Stimulated activated CD8-positive, alpha-beta memory T cell treated with anti-CD3 and anti-CD28 coated beads, Interleukin-12 subunit alpha, Interleukin-12 subunit beta, amount 100 ng/mL, for 4 hours (primary cell): ENCODE measurements around the gene SPEM2.
A peak's percentile ranks its signal among the peaks of the same experiment; 100 is the strongest.

ENCODE experiments used
- DNase-seq: peaks from one replicate; pipeline ENCODE4 v3.0.0-alpha.2; 2020; ENCODE audit warnings: low read depth

Gene SPEM2

GRCh38 chr17:7421186-7421585 lies 4.2 kb upstream of the SPEM2 start:
- DNase-seq, result no peak

GRCh38 chr17:7423679-7424078 lies 1.7 kb upstream of the SPEM2 start:
- no peak for DNase-seq

- DNase-seq, result no peak
Measured at GRCh38 chr17:7425756-7426155, 340 bp downstream of the SPEM2 start.

GRCh38 chr17:7426203-7426863 lies 917 bp downstream of the SPEM2 start:
- no peak for DNase-seq

- DNase-seq, result no peak
Measured at GRCh38 chr17:7426896-7427489, 1.6 kb downstream of the SPEM2 start.

GRCh38 chr17:7427549-7427948 lies 2.1 kb downstream of the SPEM2 start:
- no peak for DNase-seq

- no peak for DNase-seq
Measured at GRCh38 chr17:7428557-7428956, 3.1 kb downstream of the SPEM2 start, which contains the start of gene SPEM3. SPEM3 (plus strand) TSS chr17:7428857; CDS start chr17:7428903, 46 bp downstream.

GRCh38 chr17:7429722-7430121 lies 4.3 kb downstream of the SPEM2 start:
- DNase-seq, result no peak

- no peak for DNase-seq
Measured at GRCh38 chr17:7431231-7431630, 5.8 kb downstream of the SPEM2 start.

GRCh38 chr17:7432296-7432695 lies 6.9 kb downstream of the SPEM2 start:
- DNase-seq, result no peak

GRCh38 chr17:7435676-7436555 lies 10.5 kb downstream of the SPEM2 start:
- peak; percentile 41 for DNase-seq

- DNase-seq, result peak; percentile 71
Measured at GRCh38 chr17:7436556-7437368, 11.3 kb downstream of the SPEM2 start.

- no peak for DNase-seq
Measured at GRCh38 chr17:7437369-7437863, 12.0 kb downstream of the SPEM2 start.

GRCh38 chr17:7437950-7438614 lies 12.7 kb downstream of the SPEM2 start:
- DNase-seq, result no peak

GRCh38 chr17:7438656-7439460 lies 13.4 kb downstream of the SPEM2 start:
- DNase-seq, result no peak

GRCh38 chr17:7439462-7440112 lies 14.2 kb downstream of the SPEM2 start, which contains the start of gene FGF11:
FGF11 (plus strand) TSS chr17:7439512; CDS start chr17:7439621, 109 bp downstream.
- no peak for DNase-seq

- no peak for DNase-seq
Measured at GRCh38 chr17:7440113-7440833, 14.9 kb downstream of the SPEM2 start.

- no peak for DNase-seq
Measured at GRCh38 chr17:7440834-7441195, 15.4 kb downstream of the SPEM2 start.

GRCh38 chr17:7441266-7441665 lies 15.8 kb downstream of the SPEM2 start:
- no peak for DNase-seq
